BLaER1 treated with 17β-estradiol and CSF1 and Interleukin-3, amounts not matched to agents 10 nM and 100 nM (cell line): ENCODE data around the gene PABPC1L2B.
"Not testable (repeated sequence)": the region's sequence is repeated elsewhere in the genome, so short reads cannot be mapped to it uniquely, and the experiment has no call there.

Experiments
- H3K27ac ChIP-seq, 11 experiments: shearing (Covaris generic); formaldehyde crosslinking; 2 replicates each; pipeline ENCODE4 v1.8.1; 2022
- H3K27me3 ChIP-seq, 11 experiments: shearing (Covaris generic); formaldehyde crosslinking; 2 replicates each; pipeline ENCODE4 v1.8.1; 2022
- H3K36me3 ChIP-seq, 11 experiments: shearing (Covaris generic); formaldehyde crosslinking; 2 replicates each; pipeline ENCODE4 v1.8.1; 2022
- H3K4me1 ChIP-seq, 10 experiments: shearing (Covaris generic); formaldehyde crosslinking; 2 replicates each; pipeline ENCODE4 v1.8.1; 2022
- H3K4me2 ChIP-seq, 11 experiments: shearing (Covaris generic); formaldehyde crosslinking; 2 replicates each; pipeline ENCODE4 v1.8.1; 2022
- H3K4me3 ChIP-seq, 10 experiments: shearing (Covaris generic); formaldehyde crosslinking; 2 replicates each; pipeline ENCODE4 v1.8.1; 2022
- H3K9ac ChIP-seq, 11 experiments: shearing (Covaris generic); formaldehyde crosslinking; 2 replicates each; pipeline ENCODE4 v1.8.1; 2022
- H3K9me3 ChIP-seq, 11 experiments: shearing (Covaris generic); formaldehyde crosslinking; replicated peaks in 1 of 11; 2 replicates each; pipeline ENCODE4 v1.8.1; 2022
- H4K20me1 ChIP-seq, 11 experiments: shearing (Covaris generic); formaldehyde crosslinking; 2 replicates each; pipeline ENCODE4 v1.8.1; 2022
- Cebpa-rat ChIP-seq, 11 experiments: shearing (Covaris generic); IDR thresholded peaks; 2 replicates each; pipeline ENCODE4 v1.8.1; 2022

The PABPC1L2B gene

GRCh38 chrX:73002733-73003132 lies at the start of gene PABPC1L2B:
Gene PABPC1L2B (plus strand): TSS chrX:73002939. CDS start chrX:73003643, 704 bp downstream.
- not testable (repeated sequence) for H3K4me1 ChIP-seq, H3K36me3 ChIP-seq, H3K9ac ChIP-seq, H4K20me1 ChIP-seq, H3K9me3 ChIP-seq, H3K27ac ChIP-seq, H3K4me2 ChIP-seq, H3K4me3 ChIP-seq
- H3K27me3 ChIP-seq, result peaks cover 0 to 13% (median 4%) of the 10 kb centered on the region in 11 experiments; a peak in 8 of 22 replicates

- not testable (repeated sequence) for H3K9me3 ChIP-seq, H3K27me3 ChIP-seq, H3K4me1 ChIP-seq, H4K20me1 ChIP-seq, H3K27ac ChIP-seq, H3K9ac ChIP-seq, H3K36me3 ChIP-seq, H3K4me3 ChIP-seq, H3K4me2 ChIP-seq
Observed at GRCh38 chrX:72959971-72960370, 42.8 kb upstream of the PABPC1L2B start.

- not testable (repeated sequence) for H3K27ac ChIP-seq, H3K27me3 ChIP-seq, H3K9me3 ChIP-seq, H3K4me1 ChIP-seq, H3K9ac ChIP-seq, H4K20me1 ChIP-seq, H3K4me3 ChIP-seq, H3K4me2 ChIP-seq, H3K36me3 ChIP-seq
Observed at GRCh38 chrX:72971859-72972258, 30.9 kb upstream of the PABPC1L2B start.

GRCh38 chrX:72974885-72975284 lies 27.9 kb upstream of the PABPC1L2B start:
- H3K4me1 ChIP-seq, H4K20me1 ChIP-seq, H3K27ac ChIP-seq, H3K9me3 ChIP-seq, H3K27me3 ChIP-seq, H3K4me2 ChIP-seq, H3K4me3 ChIP-seq, H3K9ac ChIP-seq, H3K36me3 ChIP-seq: not testable (repeated sequence)

- H3K4me2 ChIP-seq, H3K4me1 ChIP-seq, H4K20me1 ChIP-seq, H3K4me3 ChIP-seq, H3K27ac ChIP-seq, H3K9ac ChIP-seq, H3K36me3 ChIP-seq: not testable (repeated sequence)
- peaks cover 33 to 58% (median 53%) of the 10 kb centered on the region in 11 experiments; a peak in 21 of 22 replicates for H3K27me3 ChIP-seq
- H3K9me3 ChIP-seq, result peaks cover 5 to 19% (median 9%) of the 10 kb centered on the region in 11 experiments; a peak in 20 of 22 replicates
Observed at GRCh38 chrX:72980894-72981469, 21.8 kb upstream of the PABPC1L2B start.

GRCh38 chrX:73004032-73004431 lies 1.3 kb downstream of the PABPC1L2B start:
- H3K9ac ChIP-seq, H3K4me3 ChIP-seq, H3K4me1 ChIP-seq, H3K4me2 ChIP-seq, H3K27ac ChIP-seq, H3K9me3 ChIP-seq, H3K36me3 ChIP-seq, H4K20me1 ChIP-seq: not testable (repeated sequence)
- peaks cover 0 to 23% (median 11%) of the 10 kb centered on the region in 11 experiments; a peak in 16 of 22 replicates for H3K27me3 ChIP-seq

- Histone ChIP-seq H3K27me3 (peaks cover 2 to 64% (median 48%) of the 10 kb centered on the region in 11 experiments), H3K4me1 (no peaks in the 10 kb centered on the region), H3K36me3 (no peaks in the 10 kb centered on the region), H3K9ac (no peak overlapping the region), H3K9me3 (peaks cover 37 to 79% (median 48%) of the 10 kb centered on the region in 11 experiments), H4K20me1 (no peaks in the 10 kb centered on the region), H3K4me2 (no peak overlapping the region), H3K4me3 (no peak overlapping the region), H3K27ac (no peak overlapping the region)
- no peak for TF ChIP-seq Cebpa-rat (IDR thresholded peaks at IDR 0.05)
Observed at GRCh38 chrX:73021361-73022092, 18.8 kb downstream of the PABPC1L2B start.

GRCh38 chrX:73022093-73022445 lies 19.3 kb downstream of the PABPC1L2B start:
- not testable (repeated sequence) for H3K27ac ChIP-seq, H3K4me1 ChIP-seq, H3K4me2 ChIP-seq, H3K9ac ChIP-seq, H3K4me3 ChIP-seq, H3K36me3 ChIP-seq, H4K20me1 ChIP-seq
- Histone ChIP-seq H3K9me3 (peaks cover 37 to 85% (median 49%) of the 10 kb centered on the region in 11 experiments), H3K27me3 (peaks cover 7 to 64% (median 48%) of the 10 kb centered on the region in 11 experiments)

GRCh38 chrX:73028876-73029275 lies 26.1 kb downstream of the PABPC1L2B start:
- Histone ChIP-seq H3K4me2 (no peak overlapping the region), H3K36me3 (no peaks in the 10 kb centered on the region), H3K4me3 (no peak overlapping the region), H3K27me3 (peaks cover 21 to 64% (median 54%) of the 10 kb centered on the region in 11 experiments; a peak in 21 of 22 replicates), H3K4me1 (no peaks in the 10 kb centered on the region), H3K9me3 (peaks cover 7 to 39% (median 14%) of the 10 kb centered on the region in 11 experiments; a peak in 17 of 22 replicates), H3K9ac (no peak overlapping the region), H3K27ac (no peak overlapping the region), H4K20me1 (no peaks in the 10 kb centered on the region)
- no peak for TF ChIP-seq Cebpa-rat (IDR thresholded peaks at IDR 0.05)
